VCaP (cell line): ENCODE data around the gene MRPL24.

ENCODE experiments used
- H3K27ac ChIP-seq: fragments of 450-650 bp; 2 replicates; pipeline ENCODE4 v1.5.1; 2017
- CTCF ChIP-seq: fragments of 450-650 bp; conservative IDR thresholded peaks from 2 replicates; pipeline ENCODE4 v1.5.1; 2017; ENCODE audit warnings: mild to moderate bottlenecking, moderate library complexity

Gene MRPL24

GRCh38 chr1:156700736-156701531 is 40.0 kb downstream of the MRPL24 start:
- no peak overlapping the region for H3K27ac ChIP-seq
- no peak for TF ChIP-seq CTCF

- H3K27ac ChIP-seq = no peak overlapping the region
- no peak for TF ChIP-seq CTCF
Observed at GRCh38 chr1:156698995-156699394, 41.9 kb downstream of the MRPL24 start.

- no peak for TF ChIP-seq CTCF
- no peak overlapping the region for H3K27ac ChIP-seq
Observed at GRCh38 chr1:156697481-156697880, 43.4 kb downstream of the MRPL24 start.

GRCh38 chr1:156696755-156697154 is 44.1 kb downstream of the MRPL24 start:
- TF ChIP-seq CTCF = no peak
- no peak overlapping the region for H3K27ac ChIP-seq

GRCh38 chr1:156694690-156694962 is 46.3 kb downstream of the MRPL24 start:
- peak overlapping the region; percentile 71 for H3K27ac ChIP-seq
- TF ChIP-seq CTCF = no peak

- TF ChIP-seq CTCF = no peak
- peak overlapping the region; percentile 71 for H3K27ac ChIP-seq
Observed at GRCh38 chr1:156693848-156694689, 46.8 kb downstream of the MRPL24 start.

- H3K27ac ChIP-seq = peak overlapping the region; percentile 71
- TF ChIP-seq CTCF = no peak
Observed at GRCh38 chr1:156692925-156693847, 47.7 kb downstream of the MRPL24 start.
